Activated B cell treated with CpG ODN at 0.5 μM for 24 hours (primary cell): ENCODE data around the gene GAL3ST1. TPM values are rescaled to one million over a fixed set of nuclear protein-coding genes. Genes with fewer than 3 reads are reported as not detected.
"Not testable (repeated sequence)": the region's sequence is repeated elsewhere in the genome, so short reads cannot be mapped to it uniquely, and the experiment has no call there.

Source experiments
- ATAC-seq: fragments of 200-7000 bp; cut with Tn5 transposase; one replicate; pipeline ENCODE4 v1.10.0; 2021; ENCODE audit warnings: low read depth, mild to moderate bottlenecking, moderate library complexity
- CTCF ChIA-PET: fragments of 350-600 bp; sonication (Branson Sonifier 250); formaldehyde crosslinking; loops from one replicate; lab custom pipeline; 2021; ENCODE audit warnings: antibody characterized with exemption; lab: Charles Lee
- POLR2A ChIA-PET: fragments of 350-600 bp; sonication (Branson Sonifier 250); formaldehyde crosslinking; loops from one replicate; lab custom pipeline; 2021; ENCODE audit warnings: antibody characterized with exemption; lab: Charles Lee
- DNase-seq: peaks from one replicate; pipeline ENCODE4 v3.0.0; 2022
- H3K27ac Mint-ChIP-seq: one replicate; pipeline ENCODE4 v1.8.0; 2020; ENCODE audit warnings: mixed read lengths
- H3K27me3 Mint-ChIP-seq: one replicate; pipeline ENCODE4 v1.8.0; 2021; ENCODE audit warnings: mixed read lengths
- H3K36me3 Mint-ChIP-seq: one replicate; pipeline ENCODE4 v1.8.0; 2021; ENCODE audit warnings: low read depth, mixed read lengths
- H3K4me1 Mint-ChIP-seq: one replicate; pipeline ENCODE4 v1.8.0; 2021; ENCODE audit warnings: mixed read lengths
- H3K4me3 Mint-ChIP-seq: one replicate; pipeline ENCODE4 v1.8.0; 2020; ENCODE audit warnings: mild to moderate bottlenecking, mixed read lengths
- H3K9me3 Mint-ChIP-seq: one replicate; pipeline ENCODE4 v1.8.0; 2020; ENCODE audit warnings: mixed read lengths
- CTCF ChIP-seq: fragments of 200-600 bp; IDR thresholded peaks from one replicate; pipeline ENCODE4 v1.8.0; 2022; ENCODE audit warnings: antibody characterized with exemption, mild to moderate bottlenecking
- intact Hi-C: fragments of 100-400 bp; cut with micrococcal nuclease; formaldehyde crosslinking; loops from one replicate; pipeline ENCODE4 v1.15.1; 2024
- total RNA-seq: library from RNA; stranded (reverse); gene quantifications from 2 replicates; pipeline ENCODE4 v1.2.3, GENCODE V29; 2022

GAL3ST1 gene
- total RNA-seq, 1 donor from 2014 or later: not detected

DNA sequence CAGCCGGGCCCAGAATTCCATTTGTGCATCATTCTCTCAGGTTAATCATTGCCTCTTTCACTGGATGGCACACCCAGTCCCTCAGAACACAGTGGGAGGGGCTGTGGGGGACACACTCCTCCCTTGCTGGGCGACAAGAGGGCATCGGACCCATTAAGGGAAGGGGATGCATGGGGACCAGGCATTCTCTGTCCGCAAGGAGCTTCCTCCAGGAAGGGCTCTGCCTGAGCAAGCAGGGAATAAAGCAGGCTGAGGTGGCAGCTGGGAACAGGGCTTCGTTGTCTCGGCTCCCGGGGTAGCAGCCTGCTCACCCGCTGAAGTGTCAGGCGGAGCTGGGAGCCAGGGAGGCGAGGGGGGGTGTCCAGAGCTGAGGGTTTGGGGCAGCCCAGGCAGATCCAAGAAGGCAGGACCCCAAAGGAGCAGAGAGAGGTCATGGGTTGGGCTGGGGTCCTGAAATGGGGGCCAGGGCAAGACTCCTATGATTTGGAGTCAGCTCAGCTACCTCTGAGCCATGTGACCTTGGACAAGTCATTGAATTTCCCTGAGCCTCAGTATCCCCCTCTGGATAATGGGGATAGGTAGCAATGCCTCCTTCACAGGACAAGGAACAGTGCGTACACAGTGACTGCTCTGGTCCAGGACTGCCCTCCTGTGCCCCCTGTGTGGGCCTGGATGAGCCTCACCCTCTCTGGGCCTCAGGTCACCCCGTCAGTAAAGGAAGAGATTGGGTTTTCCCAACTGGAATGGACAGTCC is 1.4 kb downstream of the GAL3ST1 start:
- H3K27ac Mint-ChIP-seq: no peak overlapping the region
- peaks cover 27% of the 10 kb centered on the region for H3K36me3 Mint-ChIP-seq
- POLR2A ChIA-PET: interaction anchor here (1.0 kb wide), 1 partner anchor 18 kb away, joined by 3 read pairs; no protein-coding TSS in a partner anchor
- peaks cover 3% of the 10 kb centered on the region for H3K27me3 Mint-ChIP-seq
- H3K4me1 Mint-ChIP-seq: peaks cover 8% of the 10 kb centered on the region
- DNase-seq: no peak
- no peak for ATAC-seq
- no peaks in the 10 kb centered on the region for H3K9me3 Mint-ChIP-seq
- no peak for TF ChIP-seq CTCF
- CTCF ChIA-PET: no interaction called here
- intact Hi-C loops: no loop called here
- H3K4me3 Mint-ChIP-seq: no peak overlapping the region

DNA sequence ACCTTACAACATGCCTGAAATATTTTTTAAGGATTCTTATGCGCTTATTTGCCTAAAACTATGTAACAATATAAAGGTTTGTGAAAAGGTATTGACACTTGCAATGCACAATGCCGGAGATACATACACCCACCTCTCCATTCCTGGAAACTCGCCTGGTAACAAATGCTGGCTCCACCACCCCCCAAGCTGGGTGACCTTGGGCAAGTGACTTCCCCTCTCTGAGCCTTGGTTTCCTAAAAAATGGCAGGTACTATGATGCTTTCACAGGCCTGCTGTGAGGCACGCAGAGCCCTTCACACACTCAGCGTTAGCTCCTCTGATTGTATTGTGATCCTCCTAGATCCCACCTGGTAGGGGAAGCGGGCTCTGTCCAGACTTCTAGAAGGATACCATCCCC is 2.3 kb downstream of the GAL3ST1 start:
- no peaks in the 10 kb centered on the region for H3K9me3 Mint-ChIP-seq
- DNase-seq (no peak), ATAC-seq (no peak)
- no peak overlapping the region for H3K27ac Mint-ChIP-seq
- peaks cover 19% of the 10 kb centered on the region for H3K36me3 Mint-ChIP-seq
- H3K4me1 Mint-ChIP-seq: peaks cover 8% of the 10 kb centered on the region
- intact Hi-C loops: no loop called here
- H3K4me3 Mint-ChIP-seq: no peak overlapping the region
- peaks cover 6% of the 10 kb centered on the region for H3K27me3 Mint-ChIP-seq
- TF ChIP-seq CTCF: no peak
- POLR2A ChIA-PET: interaction anchor here (1.0 kb wide), 1 partner anchor 19 kb away, joined by 3 read pairs; no protein-coding TSS in a partner anchor
- CTCF ChIA-PET: no interaction called here

DNA sequence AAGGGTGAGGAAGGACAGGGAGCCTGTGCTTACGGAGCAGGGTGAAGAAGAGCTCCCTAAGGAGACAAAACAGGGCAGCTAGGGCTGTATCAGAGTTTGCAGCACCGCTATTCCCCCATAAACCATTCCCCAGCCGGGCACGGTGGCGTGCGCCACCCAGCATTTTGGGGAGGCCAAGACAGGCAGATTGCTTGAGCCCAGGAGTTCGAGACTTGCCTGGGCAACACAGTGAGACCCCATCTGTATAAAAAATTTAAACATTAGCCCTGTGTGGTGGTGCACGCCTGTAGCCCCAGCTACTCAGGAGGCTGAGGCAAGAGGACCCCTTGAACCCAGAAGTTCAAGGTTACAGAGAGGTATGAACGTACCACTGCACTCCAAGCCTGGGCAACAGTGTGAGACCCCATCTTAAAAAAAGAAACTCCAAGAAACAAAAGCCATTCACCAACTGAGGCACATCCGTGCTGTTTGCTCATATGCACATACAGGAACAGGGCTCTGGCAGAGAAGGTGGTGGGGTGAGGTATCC is 4.7 kb downstream of the GAL3ST1 start:
- ChIA-PET CTCF (no interaction called here), POLR2A (interaction anchor here (0.7 kb wide), 1 partner anchor 340 kb away, joined by 3 read pairs; no protein-coding TSS in a partner anchor)
- H3K36me3 Mint-ChIP-seq: no peaks in the 10 kb centered on the region
- H3K27me3 Mint-ChIP-seq: peaks cover 6% of the 10 kb centered on the region
- intact Hi-C loops: no loop called here
- no peaks in the 10 kb centered on the region for H3K4me1 Mint-ChIP-seq
- DNase-seq (no peak), ATAC-seq (no peak)
- no peaks in the 10 kb centered on the region for H3K9me3 Mint-ChIP-seq
- no peak overlapping the region for H3K27ac Mint-ChIP-seq
- H3K4me3 Mint-ChIP-seq: no peak overlapping the region
- TF ChIP-seq CTCF: no peak

GRCh38 chr22:30568137-30568805 is 6.2 kb downstream of the GAL3ST1 start:
- no peak for TF ChIP-seq CTCF
- Mint-ChIP-seq H3K9me3 (no peaks in the 10 kb centered on the region), H3K4me3 (no peak overlapping the region), H3K27me3 (peaks cover 6% of the 10 kb centered on the region), H3K27ac (no peak overlapping the region), H3K4me1 (no peaks in the 10 kb centered on the region), H3K36me3 (no peaks in the 10 kb centered on the region)
- ATAC-seq: no peak
- CTCF ChIA-PET: no interaction called here
- POLR2A ChIA-PET: no interaction called here
- intact Hi-C loops: no loop called here
- DNase-seq: no peak

DNA sequence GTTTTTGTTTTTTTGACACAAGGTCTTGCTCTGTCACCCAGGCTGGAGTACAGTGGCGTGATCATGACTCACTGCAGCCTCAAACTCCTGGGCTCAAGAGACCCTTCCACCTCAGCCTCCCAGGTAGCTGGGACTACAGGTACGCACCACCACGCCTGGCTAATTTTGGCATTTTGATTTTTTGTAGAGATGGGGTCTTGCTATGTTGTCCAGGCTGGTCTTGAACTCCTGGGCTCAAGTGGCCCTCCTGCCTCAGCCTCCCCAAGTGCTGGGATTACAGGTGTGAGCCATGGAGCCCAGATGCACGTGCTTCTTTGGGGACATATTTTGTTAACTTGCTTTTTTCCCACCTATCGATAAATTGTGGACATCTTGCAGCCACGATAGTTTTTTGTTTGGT is 7.2 kb downstream of the GAL3ST1 start:
- H3K4me1 Mint-ChIP-seq, H3K27ac Mint-ChIP-seq, ATAC-seq, H3K4me3 Mint-ChIP-seq, H3K9me3 Mint-ChIP-seq, intact Hi-C loops, CTCF ChIA-PET, H3K27me3 Mint-ChIP-seq, H3K36me3 Mint-ChIP-seq, DNase-seq: not testable (repeated sequence)
- POLR2A ChIA-PET: interaction anchor here (0.6 kb wide), 1 partner anchor 105 kb away, joined by 3 read pairs; no protein-coding TSS in a partner anchor
